ENCODE results near the gene COX8A. TPM values are rescaled to one million over a fixed set of nuclear protein-coding genes. Genes with fewer than 3 reads are reported as not detected.

The COX8A gene
- total RNA-seq, 1 donor from 2014 or later, result 373 TPM

DNA sequence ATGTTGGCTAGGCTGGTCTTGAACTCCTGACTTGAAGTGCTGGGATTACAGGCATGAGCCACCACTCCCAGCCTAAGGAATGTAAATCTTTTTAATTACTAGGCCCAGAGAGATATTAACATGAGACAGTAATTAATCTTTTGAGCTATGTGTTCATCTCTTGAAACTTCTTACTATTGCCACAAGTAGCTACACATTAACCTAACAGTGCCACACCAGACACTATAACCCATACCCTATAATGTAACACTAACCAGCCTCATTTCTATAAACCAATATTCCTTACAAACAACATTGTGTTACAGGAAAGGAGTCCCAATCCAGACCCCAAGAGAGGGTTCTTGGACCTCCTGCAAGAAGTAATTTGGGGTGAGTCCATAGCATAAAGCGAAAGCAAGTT, 8.0 kb upstream of the COX8A start:
- intact Hi-C loops (cut with micrococcal nuclease), result no loop called here

DNA sequence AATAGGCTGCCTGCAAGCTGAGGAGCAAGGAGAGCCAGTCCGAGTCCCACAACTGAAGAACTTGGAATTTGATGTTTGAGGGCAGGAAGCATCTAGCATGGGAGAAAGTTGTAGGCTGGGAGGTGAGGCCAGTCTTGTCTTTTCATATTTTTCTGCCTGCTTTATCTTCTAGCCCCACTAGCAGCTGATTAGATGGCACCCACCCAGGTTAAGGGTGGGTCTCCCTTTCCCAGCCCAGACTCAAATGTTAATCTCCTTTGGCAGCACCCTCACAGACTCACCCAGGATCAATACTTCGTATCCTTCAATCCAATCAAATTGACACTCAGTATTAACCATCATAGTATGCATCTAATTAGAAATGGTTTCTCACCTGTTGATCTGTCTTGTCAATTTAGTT, 5.0 kb upstream of the COX8A start:
- intact Hi-C loops (cut with micrococcal nuclease), result no loop called here

DNA sequence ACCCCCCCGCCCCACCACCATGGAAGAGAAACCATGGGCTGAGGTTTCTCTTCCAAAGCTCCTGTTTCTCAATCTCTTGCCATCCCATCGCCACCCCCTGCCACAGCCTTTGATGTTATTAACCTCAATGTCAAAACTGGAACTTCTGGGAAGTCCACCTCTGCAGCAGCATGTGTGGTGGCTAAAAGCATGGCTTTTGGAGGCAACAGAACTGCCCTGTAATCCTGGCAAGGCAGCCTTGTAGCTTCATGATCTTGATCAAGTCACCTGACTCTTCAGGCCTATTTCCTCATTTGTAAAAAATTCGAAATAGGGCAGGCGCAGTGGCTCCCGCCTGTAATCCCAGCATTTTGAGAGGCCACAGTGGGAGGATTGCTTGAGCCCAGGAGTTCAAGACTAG, 3.5 kb upstream of the COX8A start:
- intact Hi-C loops (cut with micrococcal nuclease), result no loop called here

DNA sequence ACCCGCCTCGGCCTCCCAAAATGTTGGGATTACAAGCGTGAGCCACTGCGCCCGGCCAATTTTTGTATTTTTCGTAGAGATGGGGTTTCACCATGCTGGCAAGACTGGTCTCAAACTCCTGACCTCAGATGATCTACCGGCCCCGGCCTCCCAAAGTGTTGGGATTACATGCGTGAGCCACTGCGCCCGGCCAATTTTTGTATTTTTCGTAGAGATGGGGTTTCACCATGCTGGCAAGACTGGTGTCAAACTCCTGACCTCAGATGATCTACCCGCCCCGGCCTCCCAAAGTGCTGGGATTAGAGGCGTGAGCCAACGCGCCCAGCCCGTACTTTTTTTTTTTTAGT, 535 bp upstream of the COX8A start:
- intact Hi-C loops (cut with micrococcal nuclease), result loop anchor here (1.0 kb wide), 10 partner anchors 12 to 331 kb away; partner anchors contain the start of genes ESRRA, OTUB1 and RTN3

DNA sequence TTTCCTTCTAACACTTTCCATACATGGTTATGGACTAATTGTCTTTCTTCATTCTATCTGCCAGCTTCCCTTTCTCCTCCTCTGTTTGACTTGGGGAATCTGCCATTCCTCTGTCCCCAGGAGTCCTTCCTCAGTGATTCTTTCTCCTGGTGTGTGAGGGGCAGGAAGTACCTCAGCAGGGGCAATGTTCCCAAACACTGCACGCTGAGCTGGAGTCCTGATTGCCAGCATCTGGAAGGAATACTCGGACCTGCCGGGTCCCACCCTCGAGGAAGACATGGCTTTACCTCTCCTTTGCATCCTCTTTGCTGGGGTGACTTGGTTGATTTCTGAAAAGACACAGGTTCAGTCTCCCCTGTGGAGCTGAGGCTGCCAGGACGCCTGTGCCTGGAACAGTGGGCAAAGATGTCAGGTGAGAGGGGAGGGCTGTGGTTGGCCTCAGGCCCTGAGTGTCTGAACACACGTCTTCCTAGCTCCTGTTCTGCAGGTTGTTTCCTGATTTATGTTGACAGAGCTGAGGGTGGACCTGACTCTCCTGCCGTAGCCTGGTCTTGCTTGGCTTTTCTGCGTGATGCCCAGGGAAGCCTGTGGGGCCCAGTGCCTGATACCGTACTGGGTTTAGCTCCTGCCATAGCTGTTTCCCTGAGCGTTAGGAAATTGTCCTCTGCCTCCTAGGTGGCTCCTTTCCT, 4.3 kb downstream of the COX8A start:
- intact Hi-C loops (cut with micrococcal nuclease), result no loop called here

DNA sequence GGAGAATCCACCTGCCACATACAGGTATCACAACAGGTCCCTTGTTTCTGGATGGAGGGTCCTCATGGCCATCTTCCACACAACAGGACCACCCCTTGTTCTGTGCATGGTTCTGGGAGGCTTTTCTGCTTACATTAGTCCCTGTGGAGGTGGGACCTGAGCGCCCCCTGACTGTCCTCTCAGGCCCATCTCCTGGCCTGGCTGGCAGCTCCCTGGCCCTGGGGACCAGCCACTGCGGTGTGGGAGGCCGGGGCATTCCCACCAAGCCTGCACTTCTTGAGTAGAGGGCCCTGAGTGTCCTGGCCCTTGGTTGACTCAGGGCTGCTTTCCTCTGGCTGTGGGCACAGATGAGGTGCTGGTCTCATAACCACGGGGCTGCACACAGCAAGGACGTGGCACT, 5.0 kb downstream of the COX8A start:
- intact Hi-C loops (cut with micrococcal nuclease), result no loop called here

DNA sequence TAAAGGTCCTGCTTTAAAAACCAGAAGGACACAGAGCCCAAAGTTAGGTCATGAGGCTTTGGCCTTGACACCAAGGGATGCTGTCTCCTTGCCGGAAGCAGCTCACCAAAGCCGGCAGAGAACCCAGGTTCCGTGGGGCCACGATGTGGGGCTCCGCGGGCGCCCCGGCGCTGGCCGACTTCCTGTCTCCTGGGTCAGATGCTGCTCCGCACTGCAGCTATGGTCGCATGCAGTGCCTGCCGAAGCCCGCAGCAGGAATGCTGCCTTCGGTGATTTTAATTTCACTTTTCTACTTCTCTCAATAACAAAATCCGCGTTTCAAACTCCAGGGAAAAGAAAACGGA, 11.4 kb downstream of the COX8A start:
- intact Hi-C loops (cut with micrococcal nuclease), result loop anchor here (1.0 to 5.0 kb wide), 7 partner anchors 11 to 332 kb away; partner anchors contain the start of genes COX8A, MACROD1, TRMT112 and ZFTA

DNA sequence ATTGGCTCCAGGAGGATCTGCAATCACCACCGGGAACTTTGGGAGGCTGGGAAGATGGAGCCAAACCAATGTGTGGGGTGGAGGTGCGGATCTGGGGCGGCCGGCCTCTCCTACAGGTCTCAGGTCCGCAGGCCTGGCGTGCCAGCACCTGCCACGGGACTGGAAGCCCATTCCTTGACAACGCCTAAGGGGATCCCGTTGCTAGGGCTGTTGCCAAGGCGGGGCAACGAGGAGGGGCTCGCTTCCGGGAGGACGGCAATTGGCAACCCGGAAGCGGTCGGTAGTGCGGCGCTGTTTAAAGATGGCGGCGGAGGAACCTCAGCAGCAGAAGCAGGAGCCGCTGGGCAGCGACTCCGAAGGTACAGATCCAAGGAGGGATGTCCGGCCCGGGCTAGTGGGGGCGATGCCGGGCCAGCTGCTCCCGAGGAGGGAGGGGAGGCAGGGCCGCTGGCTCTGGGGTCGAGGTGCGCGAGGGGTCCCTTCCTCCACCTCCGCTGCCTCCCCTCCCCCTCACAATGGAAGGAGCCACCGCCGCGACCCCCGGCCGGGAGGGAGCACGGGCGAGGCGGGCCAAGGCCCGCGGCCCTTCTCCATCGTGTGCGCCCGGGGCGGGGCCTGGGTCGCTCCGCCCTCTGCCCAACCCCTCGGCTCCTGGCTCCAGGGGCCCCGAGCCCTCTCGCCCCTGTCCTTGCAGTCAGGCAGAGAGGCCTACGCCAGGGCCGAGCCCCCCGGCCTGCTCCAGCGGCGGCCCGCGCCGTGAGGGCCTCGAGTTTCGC, 11.9 kb downstream of the COX8A start, which contains the start of gene OTUB1:
Gene OTUB1, plus strand, starts transcription at position 283 of the 776 bp plus-strand sequence. Its CDS starts 19 bp downstream, at position 302.
- intact Hi-C loops (cut with micrococcal nuclease), result loop anchor here (1.0 to 5.0 kb wide), 7 partner anchors 12 to 331 kb away; partner anchors contain the start of genes COX8A, MACROD1, TRMT112 and ZFTA

DNA sequence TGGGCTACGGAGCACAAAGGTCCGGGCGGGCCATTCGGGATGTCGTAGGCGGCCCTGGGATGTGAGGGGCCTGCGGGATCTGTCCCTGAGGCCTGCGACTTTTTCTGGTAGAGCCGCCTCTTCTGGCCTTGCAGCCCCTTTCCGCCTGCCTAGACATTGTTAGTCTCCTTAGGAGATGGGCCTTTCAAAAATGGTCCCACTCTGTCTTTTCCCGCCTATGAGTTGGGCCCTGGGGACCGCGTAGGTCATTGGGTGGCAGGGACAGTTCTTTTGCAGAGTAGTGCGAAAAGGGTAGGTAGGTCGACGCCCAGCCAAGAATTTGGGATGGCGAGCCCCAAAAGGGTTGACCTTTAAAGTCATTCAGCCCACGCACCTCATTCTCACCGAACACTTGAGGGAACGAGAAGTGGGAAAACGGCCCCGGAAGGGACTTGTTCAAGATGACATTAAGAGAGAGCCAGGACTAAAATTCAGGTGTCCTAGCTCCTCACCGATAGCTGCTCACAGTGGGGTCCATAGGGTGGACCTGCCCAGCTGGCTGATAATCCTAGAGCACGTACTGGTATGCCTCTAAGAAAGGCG, 12.6 kb downstream of the COX8A start:
- intact Hi-C loops (cut with micrococcal nuclease), result loop anchor here (1.0 to 5.0 kb wide), 7 partner anchors 13 to 330 kb away; partner anchors contain the start of genes COX8A, MACROD1, TRMT112 and ZFTA

DNA sequence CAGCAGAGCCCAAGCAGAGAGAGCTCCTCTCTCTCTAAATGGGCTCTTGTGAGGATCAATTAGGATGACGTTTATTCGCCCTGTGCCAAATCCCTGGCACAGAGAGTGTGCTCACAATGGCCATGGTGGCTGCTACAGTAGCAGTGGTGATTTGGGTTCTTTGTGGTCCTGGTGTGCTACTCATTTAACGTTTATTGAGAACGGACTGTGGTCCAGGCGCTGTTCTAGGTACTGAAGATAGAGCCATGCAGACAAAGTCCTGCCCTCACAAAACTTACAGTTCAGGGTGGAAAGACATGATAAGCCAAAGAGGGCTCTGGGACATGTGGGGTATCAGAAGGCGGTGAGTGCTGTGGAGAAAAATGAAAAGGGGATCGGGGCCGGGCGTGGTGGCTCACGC, 17.1 kb downstream of the COX8A start:
- intact Hi-C loops (cut with micrococcal nuclease), result no loop called here

DNA sequence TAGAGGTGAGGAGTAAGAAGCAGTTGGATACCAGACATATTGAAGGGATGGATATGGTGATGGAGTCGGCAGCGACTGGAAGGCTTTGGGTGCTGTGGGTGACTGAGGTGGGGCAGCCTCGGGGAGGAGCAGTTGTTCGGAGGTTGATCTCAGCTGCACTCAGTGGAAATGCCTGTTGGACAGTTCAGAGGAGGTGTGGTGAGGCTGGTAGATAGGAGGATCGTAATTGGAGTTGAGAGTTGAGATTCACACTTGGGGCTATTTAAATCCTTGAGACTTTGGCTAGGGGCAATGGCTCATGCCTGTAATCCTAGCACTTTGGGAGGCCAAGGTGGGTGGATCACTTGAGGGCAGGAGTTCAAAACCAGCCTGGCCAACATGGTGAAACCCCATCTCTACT, 18.7 kb downstream of the COX8A start:
- intact Hi-C loops (cut with micrococcal nuclease), result no loop called here

DNA sequence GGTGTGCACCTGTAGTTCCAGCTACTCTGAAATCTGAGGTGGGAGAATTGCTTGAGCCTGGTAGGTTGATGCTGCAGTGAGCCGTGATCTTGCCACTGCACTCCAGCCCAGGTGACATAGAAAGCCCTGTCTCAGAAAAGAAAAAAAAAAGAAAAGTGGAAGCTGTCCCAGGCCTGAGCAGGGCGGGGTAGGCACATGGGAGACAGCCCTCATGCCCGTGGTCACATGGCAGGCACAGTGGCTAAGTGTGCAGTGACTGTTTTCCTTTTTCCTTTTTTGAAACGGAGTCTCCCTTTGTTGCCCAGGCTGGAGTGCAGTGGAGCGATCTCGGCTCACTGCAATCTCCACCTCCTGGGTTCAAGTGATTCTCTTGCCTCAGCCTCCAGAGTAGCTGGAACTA, 19.6 kb downstream of the COX8A start:
- intact Hi-C loops (cut with micrococcal nuclease), result no loop called here

DNA sequence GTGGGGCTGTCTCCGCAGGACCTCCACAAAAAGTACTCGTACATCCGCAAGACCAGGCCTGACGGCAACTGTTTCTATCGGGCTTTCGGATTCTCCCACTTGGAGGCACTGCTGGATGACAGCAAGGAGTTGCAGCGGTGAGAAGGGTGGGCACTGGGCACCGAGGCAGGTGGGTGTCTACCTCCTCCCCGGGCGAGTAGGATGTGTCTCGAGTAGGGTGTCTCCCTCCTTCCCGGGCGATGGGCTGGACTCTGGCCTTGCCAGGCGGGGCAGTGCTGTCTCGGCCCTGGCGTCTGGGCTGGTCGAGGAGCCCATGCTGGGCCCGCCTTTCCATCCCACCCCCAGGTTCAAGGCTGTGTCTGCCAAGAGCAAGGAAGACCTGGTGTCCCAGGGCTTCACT, 22.1 kb downstream of the COX8A start:
- intact Hi-C loops (cut with micrococcal nuclease), result no loop called here

DNA sequence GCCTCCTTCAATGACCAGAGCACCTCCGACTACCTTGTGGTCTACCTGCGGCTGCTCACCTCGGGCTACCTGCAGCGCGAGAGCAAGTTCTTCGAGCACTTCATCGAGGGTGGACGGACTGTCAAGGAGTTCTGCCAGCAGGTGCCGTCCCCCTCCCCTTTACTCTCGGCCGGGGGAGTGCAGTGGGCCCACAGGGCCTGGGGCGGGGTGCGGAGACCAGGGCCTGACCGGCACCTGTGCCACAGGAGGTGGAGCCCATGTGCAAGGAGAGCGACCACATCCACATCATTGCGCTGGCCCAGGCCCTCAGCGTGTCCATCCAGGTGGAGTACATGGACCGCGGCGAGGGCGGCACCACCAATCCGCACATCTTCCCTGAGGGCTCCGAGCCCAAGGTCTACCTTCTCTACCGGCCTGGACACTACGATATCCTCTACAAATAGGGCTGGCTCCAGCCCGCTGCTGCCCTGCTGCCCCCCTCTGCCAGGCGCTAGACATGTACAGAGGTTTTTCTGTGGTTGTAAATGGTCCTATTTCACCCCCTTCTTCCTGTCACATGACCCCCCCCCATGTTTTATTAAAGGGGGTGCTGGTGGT, 22.8 kb downstream of the COX8A start:
- intact Hi-C loops (cut with micrococcal nuclease), result no loop called here

DNA sequence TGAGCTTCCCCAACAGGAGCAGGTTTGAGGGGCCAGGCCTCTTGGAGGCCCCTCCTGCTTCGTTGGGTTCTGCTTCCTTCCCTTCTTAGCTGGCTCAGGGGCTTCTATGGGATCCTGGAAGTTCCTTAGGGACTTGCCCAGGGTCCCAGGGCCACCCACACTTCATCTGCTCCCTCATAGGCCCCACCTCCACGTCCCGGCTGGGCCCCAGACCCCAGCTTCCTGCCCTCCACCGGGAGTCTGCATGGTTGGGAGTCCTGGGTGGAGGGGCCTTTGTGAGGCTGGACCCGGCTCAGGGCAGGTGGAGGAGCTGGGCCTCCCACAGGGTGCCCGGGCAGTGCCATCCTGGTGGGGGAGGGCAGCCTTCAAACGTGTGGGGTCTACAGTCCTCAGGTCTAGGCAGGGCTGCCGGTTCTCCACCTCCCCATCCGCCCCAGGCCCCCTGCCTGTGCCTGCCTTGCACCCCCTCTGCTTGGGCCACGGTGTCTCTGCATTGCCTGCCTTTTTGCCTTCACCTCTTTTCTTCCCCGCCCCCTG, 23.4 kb downstream of the COX8A start:
- intact Hi-C loops (cut with micrococcal nuclease), result no loop called here

DNA sequence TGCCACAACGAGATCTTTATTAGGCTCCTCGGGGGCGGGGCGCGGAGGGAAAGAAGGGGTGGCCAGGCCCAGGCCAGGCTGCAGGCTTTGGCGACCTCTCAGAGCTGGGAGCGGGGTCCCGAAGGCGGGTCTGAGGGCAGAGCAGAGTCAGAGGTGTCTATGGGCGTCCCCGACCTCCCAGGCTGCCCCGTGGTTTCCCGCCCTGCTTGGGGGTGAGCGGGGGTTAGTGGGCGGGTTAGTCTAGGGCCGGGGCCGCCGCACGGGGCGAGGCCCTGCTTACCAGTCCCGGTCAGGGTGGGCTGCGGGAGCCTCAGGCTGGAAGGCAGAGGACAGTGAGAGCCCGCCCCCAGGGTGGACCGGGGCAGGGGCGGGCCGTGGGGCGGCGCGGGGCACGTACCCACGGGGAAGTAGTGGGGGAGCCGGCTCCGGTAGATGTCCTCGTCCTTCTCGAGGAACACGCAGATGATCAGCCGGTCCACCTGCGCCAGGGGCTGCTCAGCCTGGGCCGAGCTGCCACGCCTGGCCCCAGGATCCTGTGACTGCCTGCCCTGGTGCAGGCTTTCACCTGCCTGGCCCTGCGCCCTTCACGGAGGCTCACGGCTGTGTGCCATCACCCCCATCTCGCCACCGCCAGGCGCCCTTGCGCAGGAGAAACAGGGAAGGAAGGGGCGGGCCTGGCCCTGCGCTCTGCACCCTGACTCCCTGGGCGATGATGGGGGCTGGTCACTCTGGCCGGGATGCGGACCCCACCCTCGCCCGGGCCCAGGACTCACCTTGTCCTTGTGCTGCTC, 24.3 kb downstream of the COX8A start:
- intact Hi-C loops (cut with micrococcal nuclease), result no loop called here

DNA sequence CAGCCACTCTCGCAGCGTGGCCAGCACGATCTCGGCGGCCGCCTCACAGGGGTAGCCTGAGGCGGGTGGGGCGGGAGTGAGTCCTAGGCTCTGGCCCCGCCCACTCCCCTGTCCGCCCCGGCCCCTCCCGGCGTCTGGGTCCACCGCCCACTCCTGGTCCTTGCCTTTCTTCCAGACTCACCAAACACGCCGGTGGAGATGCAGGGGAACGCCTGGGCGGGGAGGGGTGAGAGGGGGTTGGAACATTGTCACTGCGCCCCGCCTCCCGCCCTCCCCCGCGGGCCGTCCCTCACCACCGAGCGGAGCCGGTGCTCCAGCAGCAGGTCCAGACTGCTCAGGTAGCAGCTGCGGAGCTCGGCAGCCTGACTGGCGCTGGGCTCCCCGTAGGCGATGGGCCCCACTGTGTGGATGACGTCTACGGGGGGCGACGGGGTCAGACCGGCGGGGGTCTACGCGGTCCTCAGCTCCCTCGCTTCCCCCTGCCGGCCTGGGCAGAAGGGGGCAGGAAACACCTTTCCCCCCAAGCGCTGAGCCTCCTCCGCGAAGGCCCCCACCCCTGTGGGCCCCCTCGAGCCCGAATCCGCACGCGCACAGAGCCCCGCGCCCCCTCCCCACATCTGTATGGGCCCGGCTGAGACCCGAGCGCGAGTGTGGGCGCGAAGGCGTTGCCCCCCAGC, 25.1 kb downstream of the COX8A start:
- intact Hi-C loops (cut with micrococcal nuclease), result loop anchor here (1.0 to 5.0 kb wide), 5 partner anchors 25 to 305 kb away; partner anchors contain the start of genes COX8A, ESRRA and MACROD1

DNA sequence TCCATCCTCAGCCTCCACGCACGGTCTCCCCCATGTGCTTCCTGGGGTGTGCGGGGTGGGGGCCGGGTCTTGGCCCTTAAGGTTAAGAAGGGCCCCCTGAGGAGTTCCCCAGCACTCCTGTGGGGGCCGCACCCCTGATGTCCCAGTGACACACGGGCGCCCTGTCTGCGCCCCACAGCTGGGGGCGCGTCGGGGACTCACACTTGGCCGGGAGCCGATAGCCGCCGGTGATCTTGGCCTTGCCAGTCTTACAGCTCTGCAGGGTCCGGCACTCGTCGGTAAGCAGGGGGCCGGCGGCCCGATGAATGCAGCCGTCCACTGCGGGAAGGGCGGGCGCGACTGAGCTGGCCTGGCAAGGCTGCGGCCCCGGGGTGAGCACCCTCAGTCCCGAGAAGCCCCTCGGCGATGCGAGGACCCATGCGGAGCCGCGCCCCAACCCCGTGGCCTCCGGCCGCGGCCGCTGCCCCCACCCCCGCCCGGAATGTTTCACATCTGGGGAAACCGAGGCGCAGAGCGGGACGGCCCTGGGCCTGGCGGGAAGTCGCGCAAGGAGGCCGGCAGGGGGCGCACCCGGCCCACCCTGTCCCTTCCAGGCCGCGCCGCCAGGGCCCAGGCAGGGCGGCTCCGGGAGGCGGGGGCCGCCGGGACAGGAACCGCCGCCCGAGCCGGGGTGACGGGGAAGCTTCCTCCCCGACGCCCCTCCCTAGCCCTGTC, 25.8 kb downstream of the COX8A start:
- intact Hi-C loops (cut with micrococcal nuclease), result loop anchor here (1.0 to 5.0 kb wide), 5 partner anchors 26 to 305 kb away; partner anchors contain the start of genes COX8A, ESRRA and MACROD1

Data from T-helper 1 cell treated with Interleukin-12 subunit alpha and Interleukin-12 subunit beta and Interleukin-4 antibody, amounts not matched to agents 30 ng/mL and 1 ng/mL, for 36 hours (primary cell).